CD4-positive, alpha-beta T cell treated with Interleukin-4 for 1 hour (primary cell): Measurements from ENCODE around the gene XPR1.
"Not testable (repeated sequence)": the region's sequence is repeated elsewhere in the genome, so short reads cannot be mapped to it uniquely, and the experiment has no call there.

Experiments used
- DNase-seq, 2 donors: peaks; one replicate each; pipeline ENCODE4 v3.0.0-alpha.2; 2020 to 2022

Gene XPR1

DNA sequence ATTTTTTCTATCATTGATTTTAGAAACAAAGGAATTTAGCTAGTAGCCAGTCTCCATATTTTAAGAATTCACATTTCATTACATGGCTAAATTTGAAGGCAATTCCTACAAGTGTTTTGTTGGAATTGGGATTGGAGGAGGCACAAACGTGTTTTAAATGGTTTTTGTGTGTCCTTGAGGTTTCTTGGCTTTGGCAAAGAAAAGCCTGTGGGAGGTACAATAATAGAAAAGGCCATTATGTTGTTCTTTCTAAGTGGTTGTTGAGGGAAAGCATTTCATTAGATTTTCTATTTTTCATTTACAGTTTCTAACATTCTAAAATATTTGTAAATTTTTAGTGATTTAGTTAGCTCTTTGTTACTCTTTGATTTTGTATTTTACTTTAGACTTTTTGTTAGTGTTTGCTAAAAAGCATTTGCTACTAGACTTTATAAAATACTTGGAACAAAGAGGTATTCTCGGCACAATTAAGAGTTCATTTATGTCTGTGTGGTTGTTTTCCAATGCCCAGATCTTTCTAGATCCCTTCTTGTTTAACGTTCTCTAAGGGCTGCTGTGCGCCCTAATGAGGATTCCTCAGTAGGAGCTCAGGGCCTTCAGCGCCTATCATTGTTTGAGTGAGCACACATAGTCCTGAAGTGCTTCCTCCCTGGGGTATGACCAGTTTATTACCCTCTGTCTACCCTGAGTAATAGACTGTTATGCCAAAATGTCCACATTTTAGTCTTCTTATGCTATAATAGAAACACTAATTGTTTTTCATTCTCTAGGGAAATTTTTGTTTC is 210.9 kb downstream of the XPR1 start:
- no peak for DNase-seq

DNA sequence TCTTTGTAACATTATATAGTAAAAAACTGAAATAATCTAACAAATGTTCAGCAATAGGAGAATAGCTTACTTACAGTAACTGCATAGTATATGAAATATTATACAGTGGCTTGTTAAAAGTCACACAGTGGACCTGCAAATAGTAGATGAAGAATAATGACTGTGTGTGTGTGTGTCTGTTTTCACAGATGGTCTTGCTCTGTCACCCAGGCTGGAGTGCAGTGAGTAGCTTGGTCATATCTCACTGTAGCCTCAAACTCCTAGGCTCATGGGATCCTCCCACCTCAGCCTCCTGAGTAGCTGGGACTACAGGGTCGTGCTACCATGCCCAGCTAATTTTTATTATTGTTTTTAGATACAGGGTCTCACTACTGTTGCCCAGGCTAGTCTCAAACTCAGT is 213.5 kb downstream of the XPR1 start:
- DNase-seq = no peak

DNA sequence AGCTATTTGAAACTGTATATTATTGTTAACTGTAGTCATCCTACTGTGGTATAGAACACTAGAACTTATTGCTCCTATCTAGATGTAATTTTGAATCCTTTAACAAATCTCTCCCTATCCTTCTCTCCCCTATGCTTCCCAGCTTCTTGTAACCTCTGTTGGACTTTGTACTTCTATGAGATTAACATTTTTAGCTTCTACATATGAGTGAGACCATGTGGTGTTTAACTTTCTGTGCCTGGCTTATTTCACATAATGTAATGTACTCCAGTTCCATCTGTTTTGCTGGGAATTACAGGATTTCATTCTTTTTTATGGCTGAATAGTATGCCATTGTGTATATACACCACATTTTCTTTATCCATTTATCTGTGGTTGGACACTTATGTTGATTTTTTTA is 216.4 kb downstream of the XPR1 start:
- DNase-seq = no peak

DNA sequence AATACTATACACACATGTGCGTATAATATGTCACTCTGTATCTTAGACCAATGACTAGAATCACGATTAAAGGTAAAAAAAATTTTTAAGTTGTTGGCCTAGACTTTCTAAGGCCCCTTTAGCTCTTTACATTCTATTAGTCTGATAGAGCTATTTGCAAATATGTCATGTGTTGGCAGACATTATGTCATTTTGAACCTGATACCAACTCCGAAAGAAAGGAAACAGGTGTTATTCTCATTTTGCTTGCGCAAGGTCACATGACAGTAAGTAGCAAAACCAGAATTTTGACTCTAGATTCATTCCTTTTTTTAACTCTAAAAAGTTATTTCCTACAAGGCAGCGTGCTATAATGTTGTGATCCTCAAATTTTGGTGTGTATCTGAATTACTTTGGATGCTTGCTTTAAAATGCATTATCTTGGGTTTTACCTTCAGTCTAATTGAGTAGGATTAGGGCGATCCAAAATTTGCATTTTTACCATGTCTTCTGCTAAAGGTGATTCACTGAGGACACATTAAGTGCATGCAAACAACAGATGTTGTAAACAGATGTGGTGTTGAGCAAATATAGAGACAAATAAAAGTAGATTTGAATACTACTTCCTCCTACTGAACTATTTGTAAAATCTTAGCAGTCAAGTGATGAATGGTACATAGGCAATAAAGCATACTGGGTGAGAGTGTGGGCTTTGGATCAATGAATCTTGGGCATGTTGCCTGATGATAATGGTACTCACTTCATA is 217.4 kb downstream of the XPR1 start:
- no peak for DNase-seq

DNA sequence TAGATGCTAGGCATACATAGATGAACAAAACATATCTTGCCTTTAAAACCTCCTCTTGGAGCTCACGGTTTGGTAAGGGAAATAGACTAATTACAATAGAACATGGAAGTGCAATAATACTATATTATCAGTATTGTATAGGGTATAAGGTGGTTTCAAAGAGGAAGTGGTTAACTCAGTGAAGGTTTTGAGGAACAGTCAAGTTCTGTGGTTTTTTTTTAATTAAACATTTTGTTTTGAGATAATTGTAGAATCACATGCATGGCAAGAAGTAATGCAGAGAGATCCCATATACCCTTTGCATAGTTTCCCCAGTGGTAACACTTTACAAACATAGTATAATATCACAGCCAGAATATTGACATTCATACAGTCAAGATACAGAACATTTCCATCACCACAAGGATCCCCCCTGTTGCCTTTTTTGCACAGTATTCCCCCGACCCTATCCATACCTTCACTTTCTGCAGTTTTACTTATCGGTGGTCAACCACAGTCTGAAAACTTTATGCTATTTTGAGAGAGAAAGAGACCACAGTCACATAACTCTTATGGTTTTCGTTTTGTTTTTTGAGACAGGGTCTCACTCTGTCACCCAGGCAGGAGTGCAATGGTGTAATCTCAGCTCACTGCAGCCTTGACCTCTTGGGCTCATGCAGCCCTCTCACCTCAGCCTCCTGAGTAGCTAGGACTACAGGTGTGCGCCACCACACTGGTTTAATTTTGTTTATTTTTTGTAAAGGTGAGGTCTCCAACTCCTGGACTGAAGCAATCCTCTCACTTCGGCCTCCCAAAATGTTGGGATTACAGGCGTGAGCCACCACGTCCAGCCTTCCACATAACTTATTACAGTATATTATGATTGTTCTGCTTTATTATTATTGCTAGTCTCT is 220.4 kb downstream of the XPR1 start:
- DNase-seq = no peak

DNA sequence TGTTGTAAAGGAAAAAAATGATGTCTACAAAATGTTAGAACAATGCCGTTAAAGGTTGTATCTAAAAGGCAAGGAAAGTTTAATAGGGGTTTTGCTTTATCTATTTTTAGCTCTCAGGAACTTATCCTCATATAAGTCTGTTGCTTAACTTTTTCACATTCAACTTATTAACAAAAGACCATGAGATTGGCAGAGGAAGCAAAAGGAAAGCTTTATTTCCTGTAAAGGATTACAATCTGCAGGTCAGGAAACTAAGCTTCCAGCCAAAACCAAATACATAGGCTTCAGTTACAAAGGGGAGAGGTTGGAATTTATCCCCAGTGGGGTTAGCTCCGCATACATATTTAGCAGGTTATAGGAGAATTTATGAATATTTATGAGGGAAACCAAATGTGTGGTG is 222.2 kb downstream of the XPR1 start:
- DNase-seq = no peak

DNA sequence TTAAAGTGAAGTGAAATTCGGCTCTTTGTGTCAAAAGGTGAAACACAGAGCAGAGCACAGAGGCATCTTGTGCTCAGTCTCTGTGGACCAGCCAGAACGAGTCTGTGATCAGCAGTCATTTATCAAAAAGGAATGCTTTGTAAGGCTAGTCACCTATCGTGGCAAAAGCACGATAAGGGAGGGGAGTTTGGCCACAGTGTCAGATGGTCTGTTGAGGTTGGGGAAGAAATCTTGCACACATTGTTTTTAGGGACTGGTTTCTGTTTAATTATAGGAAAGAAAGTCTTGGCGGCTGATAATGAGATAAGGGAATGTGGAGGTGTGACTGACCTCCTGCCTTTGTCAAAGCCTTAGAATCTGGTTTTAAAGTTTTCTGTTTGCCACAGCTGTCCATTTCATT is 222.6 kb downstream of the XPR1 start:
- no peak for DNase-seq

DNA sequence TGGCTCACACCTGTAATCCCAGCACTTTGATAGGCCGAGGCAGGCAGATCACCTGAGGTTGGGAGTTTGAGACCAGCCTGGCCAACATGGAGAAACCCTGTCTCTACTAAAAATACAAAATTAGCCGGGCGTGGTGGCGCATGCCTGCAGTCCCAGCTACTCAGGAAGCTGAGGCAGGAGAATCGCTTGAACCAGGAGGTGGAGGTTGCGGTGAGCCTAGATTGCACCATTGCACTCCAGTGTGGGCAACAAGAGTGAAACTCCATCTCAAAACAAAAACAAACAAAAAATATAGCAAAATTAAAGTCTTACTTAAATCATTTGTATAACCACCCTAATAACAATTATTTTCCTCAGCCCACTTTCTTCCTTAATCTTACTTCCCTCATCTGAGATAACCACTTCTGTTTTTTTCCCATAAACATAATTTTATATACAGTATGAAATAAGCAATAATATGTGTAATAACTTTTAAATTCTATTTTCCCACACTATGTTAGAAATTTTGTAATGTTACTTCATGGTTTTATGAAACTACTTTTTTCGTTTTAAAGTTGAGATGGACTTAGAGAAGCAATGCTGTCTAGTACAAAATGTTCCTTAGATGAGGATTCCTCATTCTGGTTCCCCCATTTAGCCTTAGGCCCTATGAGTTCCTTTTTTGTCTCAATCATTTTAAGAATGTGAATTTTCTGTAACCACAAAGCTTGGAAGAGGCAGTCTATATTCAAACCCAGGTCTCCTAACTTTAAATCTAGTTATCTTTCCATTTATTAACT is 226.3 kb downstream of the XPR1 start:
- not testable (repeated sequence) for DNase-seq

DNA sequence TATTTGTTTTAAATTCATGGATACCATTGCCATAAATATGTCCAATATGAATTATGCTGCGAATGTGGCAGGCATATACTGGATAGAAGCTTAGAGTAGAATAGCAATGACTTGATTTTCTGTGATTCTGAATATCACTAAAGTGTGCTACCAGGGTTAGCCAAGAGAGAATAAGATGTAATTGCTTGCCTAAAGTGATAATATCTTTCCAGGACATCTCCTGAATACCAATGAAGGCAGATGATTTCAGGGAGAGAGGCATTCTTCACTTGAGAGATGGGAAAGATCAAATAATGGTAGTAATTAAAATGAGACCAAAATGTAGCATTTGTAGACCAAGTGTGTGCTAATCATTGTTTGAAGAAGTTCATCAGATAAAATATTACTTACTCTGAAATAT is 227.5 kb downstream of the XPR1 start:
- DNase-seq = no peak

DNA sequence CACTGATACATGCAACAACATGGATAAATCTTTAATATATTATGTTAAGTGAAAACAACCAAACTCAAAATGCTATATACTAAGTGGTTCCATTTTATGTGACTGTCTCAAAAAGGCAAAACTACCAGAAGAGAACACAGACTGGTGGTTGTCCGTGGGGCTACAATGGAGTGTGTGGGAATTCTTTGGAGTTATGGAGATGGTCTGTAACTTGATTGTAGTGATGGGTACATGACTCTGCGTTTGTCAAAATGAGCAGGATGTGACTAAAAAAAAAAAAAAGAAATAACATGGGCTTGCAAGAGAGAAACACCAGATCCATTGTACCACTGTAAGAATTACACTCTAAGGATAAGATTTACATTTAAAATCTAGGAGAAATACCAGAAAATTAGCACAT is 228.7 kb downstream of the XPR1 start:
- no peak for DNase-seq

DNA sequence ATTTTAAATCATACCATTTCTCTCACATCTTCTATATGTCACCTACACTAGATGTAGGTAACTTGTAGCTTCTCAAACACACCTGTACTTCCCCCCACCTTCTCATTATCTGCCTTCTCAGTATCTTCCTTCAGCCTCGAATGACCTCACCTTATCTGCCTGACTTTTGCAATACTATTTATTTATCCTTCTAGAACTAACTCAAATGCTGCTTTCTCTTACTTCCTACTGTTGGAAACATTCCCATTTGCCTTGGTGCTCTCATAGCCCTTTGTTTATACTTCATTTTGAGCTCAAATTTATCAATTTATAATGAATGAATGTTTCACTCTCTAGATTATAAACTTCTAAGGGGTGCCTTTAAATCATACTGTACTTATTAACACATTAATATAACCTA is 230.5 kb downstream of the XPR1 start:
- DNase-seq = no peak

DNA sequence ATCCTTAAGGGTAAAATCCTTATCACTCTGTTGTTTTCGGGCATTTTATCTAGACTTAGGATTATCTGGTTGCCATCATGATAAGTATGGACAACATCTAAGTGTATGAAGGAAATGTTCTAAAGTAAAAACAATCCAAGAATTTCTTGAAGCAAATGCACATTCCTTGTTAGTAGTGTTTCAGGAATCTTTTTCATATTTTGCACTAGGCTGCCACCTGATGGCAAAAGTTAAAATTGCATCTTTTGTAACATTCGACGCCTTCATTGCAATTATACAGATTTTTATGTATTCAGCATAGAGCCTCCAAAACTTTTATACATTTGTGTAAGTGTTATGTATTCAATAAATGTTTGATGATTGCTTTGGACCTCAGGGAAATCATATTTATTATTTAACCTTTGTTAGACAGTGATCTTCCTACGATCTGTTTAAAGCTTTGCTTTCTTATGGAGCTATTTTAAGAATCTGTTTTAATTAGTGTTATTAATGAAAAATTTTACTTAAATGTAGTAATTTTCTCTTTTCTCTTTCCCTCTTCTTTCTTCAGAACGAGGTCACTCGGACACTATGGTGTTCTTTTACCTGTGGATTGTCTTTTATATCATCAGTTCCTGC is 231.4 kb downstream of the XPR1 start:
- DNase-seq = peak in 1 of 2 donors; percentile 50

DNA sequence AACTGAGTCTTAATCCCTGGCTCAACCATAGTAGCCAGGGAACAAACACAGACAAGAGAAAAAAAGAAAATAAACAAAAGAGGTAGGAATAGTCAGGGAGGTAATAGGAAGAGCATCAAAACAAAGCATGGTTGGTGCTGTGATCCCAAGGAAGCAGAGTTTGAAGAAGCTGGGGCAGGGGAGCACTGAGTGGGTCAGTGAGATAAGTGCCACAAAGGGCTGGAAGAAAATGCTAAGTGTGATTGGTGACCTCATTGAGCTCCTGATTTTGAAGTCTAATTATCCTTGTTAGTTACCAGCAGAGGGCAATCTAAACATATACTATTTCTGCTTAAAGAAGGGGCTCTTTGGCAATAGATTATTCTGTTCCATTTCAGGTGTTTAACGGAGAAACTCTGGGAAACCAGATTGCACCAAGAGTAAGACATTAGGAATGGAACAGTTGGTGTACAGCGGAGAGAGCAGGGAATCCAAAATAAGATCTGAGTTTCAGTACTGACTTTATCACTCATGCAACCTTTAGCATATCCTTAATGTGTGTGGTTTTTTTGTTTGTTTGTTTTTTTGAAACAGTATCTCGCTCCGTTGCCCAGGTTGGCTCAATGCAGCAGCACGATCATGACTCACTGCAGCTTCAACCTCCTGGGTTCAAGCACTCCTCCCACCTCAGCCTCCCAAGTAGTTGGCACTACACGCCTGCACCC is 250.1 kb downstream of the XPR1 start:
- DNase-seq = peak in 1 of 2 donors; percentile 22

DNA sequence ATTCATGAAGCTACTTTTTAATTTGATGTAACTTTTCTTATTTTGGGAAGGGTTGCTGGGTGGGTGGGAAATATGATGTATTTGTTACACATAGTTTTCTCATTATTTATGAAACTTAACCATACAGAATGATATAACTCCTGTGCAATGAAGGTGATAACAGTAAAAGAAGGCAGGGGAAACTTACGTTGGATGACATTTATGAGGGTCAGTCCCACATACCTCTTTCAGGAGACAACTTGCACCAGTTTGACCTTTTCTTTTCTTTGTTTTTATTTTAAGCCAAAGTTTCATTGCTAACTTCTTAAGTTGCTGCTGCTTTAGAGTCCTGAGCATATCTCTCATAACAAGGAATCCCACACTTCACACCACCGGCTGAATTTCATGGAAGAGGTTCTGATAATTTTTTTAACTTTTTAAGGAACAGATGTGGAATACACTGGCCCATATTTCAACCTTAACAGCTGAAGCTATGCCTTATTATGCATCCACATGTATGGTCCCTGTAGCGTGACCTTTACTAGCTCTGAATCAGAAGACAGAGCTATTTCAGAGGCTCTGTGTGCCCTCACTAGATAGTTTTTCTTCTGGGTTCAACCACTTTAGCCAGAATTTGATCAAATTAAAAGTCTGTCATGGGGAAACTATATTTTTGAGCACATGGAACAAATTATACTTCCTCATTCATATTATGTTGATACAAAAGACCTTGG is 252.9 kb downstream of the XPR1 start:
- no peak for DNase-seq

DNA sequence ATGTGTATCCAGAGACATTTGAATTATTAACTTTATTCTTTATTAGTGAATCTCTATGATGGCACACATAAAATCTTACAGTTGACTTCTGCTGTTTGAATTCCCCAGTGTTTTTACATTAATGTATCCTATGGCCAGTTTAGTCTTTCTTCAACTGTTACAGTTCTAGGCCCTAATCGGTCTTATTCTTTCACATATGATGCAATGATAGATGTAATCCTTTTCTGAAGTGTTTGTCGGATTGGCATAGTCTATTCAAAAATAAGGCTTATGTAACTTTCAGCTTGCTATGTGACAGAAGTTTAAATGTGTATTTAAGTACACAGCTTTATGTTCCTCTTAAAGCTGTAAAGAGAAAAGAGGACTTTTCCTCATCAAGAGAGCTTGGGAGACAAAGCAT is 254.5 kb downstream of the XPR1 start:
- no peak for DNase-seq

DNA sequence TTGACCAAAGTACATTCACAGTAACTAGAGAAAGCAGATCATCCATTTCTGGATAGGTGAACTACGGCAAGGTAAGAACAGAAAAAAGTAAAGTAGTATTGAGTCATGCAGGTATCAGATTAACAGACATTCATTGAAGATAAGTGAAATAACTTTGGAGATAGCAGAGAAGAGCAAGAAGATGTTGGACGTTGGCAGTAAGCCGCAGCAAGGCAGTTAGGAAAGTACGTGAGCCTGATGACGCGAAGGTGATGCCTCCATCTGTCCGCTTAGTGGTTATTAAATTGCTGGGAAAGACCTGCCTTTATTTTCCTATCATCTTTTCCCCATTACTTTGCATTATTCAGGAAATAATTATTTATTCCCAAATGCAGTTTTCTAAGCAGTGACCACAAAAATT is 256.0 kb downstream of the XPR1 start:
- no peak for DNase-seq

DNA sequence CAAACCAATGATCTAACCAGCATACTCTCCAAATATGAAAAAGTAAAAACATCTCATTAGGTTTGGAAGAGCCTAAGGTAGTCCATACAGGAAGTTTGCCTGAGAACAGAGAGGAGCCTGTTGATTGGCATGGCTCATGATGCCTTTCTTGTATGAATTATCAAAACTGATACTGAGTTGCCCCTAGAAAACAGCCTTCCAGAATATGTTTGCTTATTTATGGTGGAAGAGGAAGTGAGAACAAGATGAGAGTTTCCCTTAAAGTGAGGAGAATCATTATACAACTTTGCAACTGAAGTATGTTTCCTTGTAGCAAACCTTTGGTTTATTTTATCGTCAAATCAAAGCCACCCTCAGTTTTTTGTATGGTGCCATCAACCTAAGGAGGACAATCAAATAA is 257.0 kb downstream of the XPR1 start:
- no peak for DNase-seq

DNA sequence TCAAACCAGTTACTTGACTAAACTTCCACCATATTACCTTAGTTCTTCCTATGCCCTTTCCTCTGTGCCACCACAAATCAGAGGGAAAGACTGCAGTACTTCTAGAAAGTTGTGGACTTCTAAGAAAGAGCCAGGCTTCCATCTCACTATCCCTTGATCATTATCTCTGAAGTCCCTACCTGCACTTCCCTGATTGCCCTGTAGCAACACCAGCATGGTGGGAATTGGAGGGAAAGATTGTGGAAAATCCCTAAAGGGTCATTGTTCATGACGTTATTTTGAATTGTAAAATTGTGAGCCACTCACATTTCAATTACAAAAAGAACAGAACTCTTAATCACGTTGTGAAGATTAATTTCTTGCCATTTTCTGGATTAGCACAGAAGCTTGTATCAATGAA is 257.5 kb downstream of the XPR1 start:
- no peak for DNase-seq

DNA sequence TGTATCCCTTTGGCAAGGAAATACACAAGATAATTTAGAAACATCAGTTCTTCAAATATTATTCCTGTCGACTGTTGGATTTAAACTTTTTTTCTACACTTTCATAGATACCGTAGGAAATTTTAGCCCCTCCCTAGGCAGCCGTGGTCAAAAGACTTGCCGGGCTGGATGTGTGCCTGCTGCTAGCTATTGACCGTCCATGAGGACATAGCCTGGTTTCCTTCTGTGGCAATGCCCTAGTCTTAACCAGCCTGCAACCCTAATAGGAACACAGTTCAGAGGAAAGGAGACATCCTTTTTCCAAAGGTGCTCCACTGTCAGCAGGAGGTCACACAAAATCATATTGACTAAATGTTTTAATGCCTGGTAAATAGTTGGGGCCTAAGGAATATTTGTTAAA is 260.4 kb downstream of the XPR1 start:
- DNase-seq = no peak

DNA sequence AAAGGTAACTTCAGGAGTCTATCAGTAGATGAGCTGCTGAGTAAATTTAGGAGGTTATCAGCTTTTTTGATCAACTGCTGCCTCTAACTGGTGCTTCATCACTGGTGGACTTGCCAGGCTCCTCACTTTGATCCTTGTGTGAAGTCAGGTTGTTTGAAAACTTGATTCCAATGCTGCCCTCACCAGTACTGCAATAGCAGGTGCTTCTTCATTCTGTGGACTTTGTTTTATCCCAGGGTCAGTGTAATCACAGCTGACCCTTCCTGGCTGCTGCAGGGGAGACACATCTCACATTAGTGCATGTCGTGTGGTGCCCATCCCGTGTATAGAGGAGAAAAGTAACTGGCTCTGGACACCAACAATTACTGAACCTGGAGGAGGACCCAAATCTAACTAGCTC is 260.9 kb downstream of the XPR1 start:
- DNase-seq = no peak

DNA sequence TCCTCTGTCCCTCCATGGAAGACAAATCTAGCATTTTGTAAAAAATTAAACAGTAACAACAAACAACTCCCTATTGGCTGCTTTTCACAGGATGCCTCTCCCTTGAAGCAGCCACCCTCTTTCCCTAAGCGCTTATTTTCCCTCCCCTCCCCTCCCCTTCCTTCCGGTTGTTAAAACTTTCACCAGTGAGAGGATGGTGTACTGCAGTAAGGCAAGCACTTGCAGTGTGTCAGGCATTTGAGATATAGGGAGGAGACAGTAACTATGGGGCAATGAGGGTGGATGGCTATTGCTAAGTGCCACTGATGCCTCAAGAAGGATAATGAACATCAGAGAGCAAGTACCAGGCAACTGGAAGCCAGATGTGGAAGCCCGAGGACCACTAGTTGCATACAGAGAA is 261.8 kb downstream of the XPR1 start:
- DNase-seq = no peak
